Measurements from ENCODE around the gene MCC.

DNA sequence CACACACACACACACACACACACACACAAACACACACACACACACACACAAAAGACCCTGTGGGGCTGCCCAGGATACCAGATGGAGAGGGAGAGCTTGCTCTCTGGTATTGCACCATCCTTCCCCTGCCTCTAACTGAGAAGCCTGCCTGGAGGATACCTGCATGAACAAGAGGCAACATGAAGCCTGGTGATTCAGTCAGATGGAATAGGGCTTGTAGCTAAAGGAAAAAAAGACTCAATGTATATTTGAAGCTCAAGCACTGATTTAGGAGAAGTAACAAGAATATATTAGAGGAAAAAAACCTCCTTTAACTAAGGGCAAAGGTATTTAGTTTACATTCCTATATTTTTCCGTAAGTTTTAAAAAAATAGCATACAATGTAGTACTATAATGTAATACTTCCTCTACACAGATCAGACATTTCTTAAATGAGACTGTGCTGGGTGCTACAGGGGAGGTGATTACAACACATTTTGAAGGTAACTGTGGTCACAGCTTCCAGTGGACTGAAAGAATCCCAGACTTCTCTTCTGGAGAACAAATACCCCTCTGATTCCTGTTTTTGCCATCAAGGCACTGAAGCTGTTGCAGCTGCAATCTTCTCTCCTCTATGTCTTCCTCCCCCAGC lies 342.4 kb downstream of the MCC start:
- TF ChIP-seq, protein P1, sequence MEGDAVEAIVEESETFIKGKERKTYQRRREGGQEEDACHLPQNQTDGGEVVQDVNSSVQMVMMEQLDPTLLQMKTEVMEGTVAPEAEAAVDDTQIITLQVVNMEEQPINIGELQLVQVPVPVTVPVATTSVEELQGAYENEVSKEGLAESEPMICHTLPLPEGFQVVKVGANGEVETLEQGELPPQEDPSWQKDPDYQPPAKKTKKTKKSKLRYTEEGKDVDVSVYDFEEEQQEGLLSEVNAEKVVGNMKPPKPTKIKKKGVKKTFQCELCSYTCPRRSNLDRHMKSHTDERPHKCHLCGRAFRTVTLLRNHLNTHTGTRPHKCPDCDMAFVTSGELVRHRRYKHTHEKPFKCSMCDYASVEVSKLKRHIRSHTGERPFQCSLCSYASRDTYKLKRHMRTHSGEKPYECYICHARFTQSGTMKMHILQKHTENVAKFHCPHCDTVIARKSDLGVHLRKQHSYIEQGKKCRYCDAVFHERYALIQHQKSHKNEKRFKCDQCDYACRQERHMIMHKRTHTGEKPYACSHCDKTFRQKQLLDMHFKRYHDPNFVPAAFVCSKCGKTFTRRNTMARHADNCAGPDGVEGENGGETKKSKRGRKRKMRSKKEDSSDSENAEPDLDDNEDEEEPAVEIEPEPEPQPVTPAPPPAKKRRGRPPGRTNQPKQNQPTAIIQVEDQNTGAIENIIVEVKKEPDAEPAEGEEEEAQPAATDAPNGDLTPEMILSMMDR (IDR thresholded peaks at IDR 0.05) = no peak
- TF ChIP-seq ZFX (IDR thresholded peaks at IDR 0.05; ENCODE audit: borderline replicate concordance) = no peak
